Gastroesophageal sphincter (tissue), 4 donors: ENCODE results near the gene SHLD1. TPM values are rescaled to one million over a fixed set of nuclear protein-coding genes. Genes with fewer than 3 reads are reported as not detected.

Experiments
- ATAC-seq: fragments of 150-250 bp; one replicate; pipeline ENCODE4 v1.9.1; 2016; ENCODE audit warnings: mild to moderate bottlenecking, moderate library complexity
- H3K27ac ChIP-seq, 4 donors: fragments of 200-600 bp; sonication (generic) in 3 of 4; 1 replicate in 3 of 4; 2 replicates in 1 of 4; pipeline ENCODE4 v1.5.1; 2016 to 2019
- H3K27me3 ChIP-seq: fragments of 200-600 bp; sonication (generic); one replicate; pipeline ENCODE4 v1.5.1; 2019
- H3K36me3 ChIP-seq, 2 donors: fragments of 200-600 bp; sonication (generic); one replicate each; pipeline ENCODE4 v1.5.1; 2019; ENCODE audit warnings: control low read depth in 1 of 2
- H3K4me1 ChIP-seq, 3 donors: fragments of 200-600 bp; sonication (generic); 1 replicate in 2 of 3; 2 replicates in 1 of 3; pipeline ENCODE4 v1.5.1; 2016 to 2019; ENCODE audit warnings: control low read depth in 2 of 3
- H3K4me3 ChIP-seq, 2 donors: fragments of 200-600 bp; sonication (generic); one replicate each; pipeline ENCODE4 v1.5.1; 2019; ENCODE audit warnings: mild to moderate bottlenecking in 1 of 2, moderate library complexity in 1 of 2
- H3K9me3 ChIP-seq, 3 donors: fragments of 200-600 bp; sonication (generic); one replicate each; pipeline ENCODE4 v1.5.1; 2017 to 2019; ENCODE audit warnings: control low read depth in 2 of 3
- EP300 ChIP-seq: sonication (generic); formaldehyde crosslinking; IDR thresholded peaks from one replicate; pipeline ENCODE4 v1.6.1; 2017; ENCODE audit warnings: antibody characterized with exemption, mild to moderate bottlenecking
- POLR2A ChIP-seq, 2 donors: fragments of 450-650 bp; IDR thresholded peaks; one replicate each; pipeline ENCODE4 v1.6.1; 2017; ENCODE audit warnings: antibody characterized with exemption in 2 of 2, mild to moderate bottlenecking in 2 of 2, moderate library complexity in 1 of 2
- POLR2AphosphoS5 ChIP-seq: sonication (generic); formaldehyde crosslinking; IDR thresholded peaks from one replicate; pipeline ENCODE4 v1.6.1; 2017; ENCODE audit warnings: antibody characterized with exemption
- WGBS, 2 donors: methylation state at CpG; one replicate each; pipeline ENCODE4 v1.1.5; 2018; ENCODE audit warnings: low coverage in 1 of 2; 5-methylcytosine and 5-hydroxymethylcytosine counted together
- total RNA-seq, 4 donors: library from RNA; depleted of rRNA; stranded (reverse); fragments of >200 nt; gene quantifications; one replicate each; pipeline ENCODE4 v1.1.0, GENCODE V29; 2016
- TF ChIP-seq, protein P1 (sequence below), 4 experiments: fragments of 200-600 bp in 2 of 4; fragments of 450-650 bp in 2 of 4; sonication (generic) in 1 of 4; IDR thresholded peaks; one replicate each; pipeline ENCODE4 v1.5.1; 2017 to 2019; ENCODE audit warnings: antibody characterized with exemption in 4 of 4, mild to moderate bottlenecking in 2 of 4, moderate library complexity in 2 of 4

The SHLD1 gene
- total RNA-seq, 4 donors from 2014 or later: 0.93 to 3.3 (median 2.1) TPM

DNA sequence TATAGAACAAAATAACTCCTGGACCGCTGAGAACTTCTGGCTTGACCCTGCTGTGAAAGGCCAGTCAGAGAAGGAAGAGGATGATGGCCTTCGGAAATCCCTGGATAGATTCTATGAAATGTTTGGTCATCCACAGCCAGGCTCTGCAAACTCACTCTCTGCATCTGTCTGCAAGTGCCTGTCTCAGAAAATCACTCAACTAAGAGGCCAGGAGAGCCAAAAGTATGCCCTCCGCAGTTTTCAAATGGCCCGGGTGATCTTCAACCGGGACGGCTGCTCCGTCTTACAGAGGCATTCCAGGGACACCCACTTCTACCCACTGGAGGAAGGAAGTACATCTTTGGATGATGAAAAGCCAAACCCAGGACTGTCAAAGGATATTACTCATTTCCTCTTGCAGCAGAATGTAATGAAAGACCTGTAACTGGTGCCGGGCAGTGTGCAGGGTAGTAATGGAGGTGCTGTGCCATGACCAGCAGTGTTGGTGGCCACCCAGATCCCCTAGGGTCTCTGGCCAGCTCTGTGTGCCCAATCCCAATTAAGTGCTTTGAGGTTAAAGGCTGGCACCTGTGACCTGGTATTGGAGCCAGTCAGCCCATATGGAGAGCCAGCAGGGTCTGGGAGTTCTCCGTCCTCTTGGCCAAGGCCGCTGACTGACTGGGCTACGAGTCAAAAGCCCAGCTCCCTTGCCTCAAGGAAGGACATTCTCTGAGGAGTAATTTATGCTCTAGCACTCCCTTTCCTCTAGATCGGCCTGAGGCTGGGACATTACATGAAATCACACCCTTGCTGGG lies 113.0 kb downstream of the SHLD1 start:
- peak; percentile 41 for ATAC-seq
- Histone ChIP-seq H3K9me3 (no peaks in the 10 kb centered on the region), H3K4me3 (no peak overlapping the region), H3K27me3 (no peaks in the 10 kb centered on the region), H3K27ac (peak overlapping the region in 1 of 4 donors; percentile 15), H3K4me1 (peaks cover 7 to 39% (median 12%) of the 10 kb centered on the region in 3 donors), H3K36me3 (no peaks in the 10 kb centered on the region)
- WGBS, 2 donors: 41 to 77% methylated on average over 9 to 11 of the region's 12 CpGs
- TF ChIP-seq EP300 (no peak), POLR2AphosphoS5 (no peak), POLR2A (IDR thresholded peaks at IDR 0.05) (no peak)
- TF ChIP-seq, protein P1, sequence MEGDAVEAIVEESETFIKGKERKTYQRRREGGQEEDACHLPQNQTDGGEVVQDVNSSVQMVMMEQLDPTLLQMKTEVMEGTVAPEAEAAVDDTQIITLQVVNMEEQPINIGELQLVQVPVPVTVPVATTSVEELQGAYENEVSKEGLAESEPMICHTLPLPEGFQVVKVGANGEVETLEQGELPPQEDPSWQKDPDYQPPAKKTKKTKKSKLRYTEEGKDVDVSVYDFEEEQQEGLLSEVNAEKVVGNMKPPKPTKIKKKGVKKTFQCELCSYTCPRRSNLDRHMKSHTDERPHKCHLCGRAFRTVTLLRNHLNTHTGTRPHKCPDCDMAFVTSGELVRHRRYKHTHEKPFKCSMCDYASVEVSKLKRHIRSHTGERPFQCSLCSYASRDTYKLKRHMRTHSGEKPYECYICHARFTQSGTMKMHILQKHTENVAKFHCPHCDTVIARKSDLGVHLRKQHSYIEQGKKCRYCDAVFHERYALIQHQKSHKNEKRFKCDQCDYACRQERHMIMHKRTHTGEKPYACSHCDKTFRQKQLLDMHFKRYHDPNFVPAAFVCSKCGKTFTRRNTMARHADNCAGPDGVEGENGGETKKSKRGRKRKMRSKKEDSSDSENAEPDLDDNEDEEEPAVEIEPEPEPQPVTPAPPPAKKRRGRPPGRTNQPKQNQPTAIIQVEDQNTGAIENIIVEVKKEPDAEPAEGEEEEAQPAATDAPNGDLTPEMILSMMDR (IDR thresholded peaks at IDR 0.05): no peak

DNA sequence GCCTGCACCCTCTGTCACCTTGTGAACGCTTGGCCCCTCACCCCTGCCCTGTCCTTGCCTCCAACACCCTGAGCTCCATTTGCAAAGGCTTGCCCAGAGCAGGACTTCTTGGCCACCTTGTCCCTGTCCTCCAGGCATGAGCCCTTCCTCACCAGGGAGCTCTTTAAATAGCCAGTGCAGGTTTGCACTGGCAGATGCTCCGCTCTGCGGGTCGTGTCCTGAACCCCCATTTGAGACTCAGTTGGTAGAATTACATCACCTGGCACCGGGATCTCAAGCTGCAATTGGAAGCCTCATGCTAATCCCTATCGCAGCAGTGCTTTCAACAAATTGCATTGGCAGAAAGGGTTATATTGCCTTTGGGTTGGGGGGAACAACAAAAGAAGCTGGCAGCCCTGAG lies 114.2 kb downstream of the SHLD1 start:
- no peaks in the 10 kb centered on the region for H3K36me3 ChIP-seq
- TF ChIP-seq, protein P1 (IDR thresholded peaks at IDR 0.05): no peak
- no peak for TF ChIP-seq EP300
- TF ChIP-seq POLR2A (IDR thresholded peaks at IDR 0.05): no peak
- no peak for TF ChIP-seq POLR2AphosphoS5
- H3K4me3 ChIP-seq: no peak overlapping the region
- peaks cover 7 to 39% (median 12%) of the 10 kb centered on the region in 3 donors for H3K4me1 ChIP-seq
- H3K27ac ChIP-seq: peak overlapping the region in 1 of 4 donors; percentile 3
- no peaks in the 10 kb centered on the region for H3K9me3 ChIP-seq
- 82 to 95% methylated on average over 2 to 5 of the region's 6 CpGs for WGBS, 2 donors
- no peak for ATAC-seq
- H3K27me3 ChIP-seq: no peaks in the 10 kb centered on the region

DNA sequence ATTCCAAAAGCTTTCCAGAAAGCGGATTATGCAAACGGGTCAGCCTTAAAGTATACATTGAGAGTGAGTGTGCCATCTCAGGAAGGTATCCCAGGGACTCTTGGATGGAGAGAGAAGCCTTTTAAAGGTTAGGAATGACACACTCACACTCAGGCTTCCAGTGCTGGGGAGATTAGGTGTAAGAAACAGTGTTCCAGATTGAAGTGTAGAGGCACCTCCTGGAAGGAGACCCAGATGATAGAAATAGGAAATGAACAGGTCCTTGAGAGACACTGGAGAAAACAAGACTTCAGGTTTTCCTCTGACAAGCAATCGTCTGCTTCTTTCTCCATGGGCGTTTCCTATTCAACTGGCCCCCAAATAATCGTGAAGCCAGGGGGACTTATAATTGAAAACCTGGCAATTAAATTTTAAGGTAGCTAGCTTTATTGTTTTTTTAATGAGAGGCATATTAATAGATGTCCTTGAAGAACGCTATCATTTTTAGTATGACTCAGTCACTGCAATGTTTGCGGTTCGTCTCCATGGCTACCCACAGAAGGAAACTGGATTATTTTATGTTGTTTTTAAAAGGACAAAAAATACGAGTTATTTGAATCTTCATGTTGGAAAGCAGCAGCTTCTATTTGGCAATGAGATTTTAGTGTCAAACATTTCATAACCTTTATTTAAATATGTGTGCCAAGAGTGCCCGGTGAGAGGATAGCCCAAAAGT lies 114.8 kb downstream of the SHLD1 start:
- Histone ChIP-seq H3K27ac (peak overlapping the region in 2 of 4 donors; percentile 28 to 36), H3K27me3 (no peaks in the 10 kb centered on the region), H3K9me3 (no peaks in the 10 kb centered on the region), H3K4me3 (no peak overlapping the region), H3K4me1 (peaks cover 7 to 39% (median 12%) of the 10 kb centered on the region in 3 donors), H3K36me3 (no peaks in the 10 kb centered on the region)
- no peak for ATAC-seq
- 29 to 35% methylated on average over 8 to 10 of the region's 10 CpGs for WGBS, 2 donors
- TF ChIP-seq, protein P1 (IDR thresholded peaks at IDR 0.05): no peak
- TF ChIP-seq POLR2A (IDR thresholded peaks at IDR 0.05): no peak
- no peak for TF ChIP-seq EP300
- no peak for TF ChIP-seq POLR2AphosphoS5

DNA sequence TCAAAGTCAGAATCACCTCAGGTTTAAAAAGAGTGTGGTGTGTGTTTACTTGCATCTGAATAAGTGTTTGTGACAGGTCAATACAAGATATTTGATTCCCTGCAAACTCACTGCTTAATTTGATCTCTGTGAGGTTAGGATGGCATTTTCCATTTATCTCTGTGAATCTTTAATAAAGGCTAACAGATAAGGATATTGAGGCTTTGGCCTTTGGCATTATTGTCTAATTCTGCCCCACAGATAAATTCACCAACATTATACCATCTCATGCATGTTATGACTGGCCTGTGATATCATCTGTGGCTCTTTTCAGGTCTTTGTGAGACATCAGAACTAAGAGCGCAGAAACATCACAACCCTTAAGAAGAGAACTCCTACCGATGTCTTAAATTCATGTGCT lies 115.4 kb downstream of the SHLD1 start:
- H3K27me3 ChIP-seq: no peaks in the 10 kb centered on the region
- H3K4me1 ChIP-seq: peaks cover 7 to 39% (median 12%) of the 10 kb centered on the region in 3 donors
- H3K4me3 ChIP-seq: no peak overlapping the region
- WGBS, 2 donors: 92 to 94% methylated on average over 2 of the region's 2 CpGs
- H3K36me3 ChIP-seq: no peaks in the 10 kb centered on the region
- ATAC-seq: no peak
- peak overlapping the region in 1 of 4 donors; percentile 28 for H3K27ac ChIP-seq
- TF ChIP-seq POLR2A (IDR thresholded peaks at IDR 0.05): no peak
- no peak for TF ChIP-seq POLR2AphosphoS5
- TF ChIP-seq, protein P1 (IDR thresholded peaks at IDR 0.05): no peak
- TF ChIP-seq EP300: no peak
- H3K9me3 ChIP-seq: no peaks in the 10 kb centered on the region
